Endodermal cell (in vitro differentiated cells): Measurements from ENCODE around the gene LMO7. TPM values are rescaled to one million over a fixed set of nuclear protein-coding genes. Genes with fewer than 3 reads are reported as not detected.

Source experiments
- DNase-seq: peaks from one replicate; pipeline ENCODE4 v3.0.0-alpha.2; 2017
- H3K27ac ChIP-seq: 2 replicates; pipeline ENCODE4 v1.5.1; 2013; ENCODE audit warnings: mild to moderate bottlenecking, low read depth, low read length, moderate library complexity
- H3K27me3 ChIP-seq: 2 replicates; pipeline ENCODE4 v1.6.1; 2013; ENCODE audit warnings: mild to moderate bottlenecking, low read length, moderate library complexity; ENCODE audit not compliant: insufficient read depth, control insufficient read depth, poor library complexity, severe bottlenecking
- H3K36me3 ChIP-seq: 2 replicates; pipeline ENCODE4 v1.7.0; 2013; ENCODE audit warnings: mild to moderate bottlenecking, low read length, moderate library complexity; ENCODE audit not compliant: control insufficient read depth, insufficient read depth
- H3K4me1 ChIP-seq: one replicate; pipeline ENCODE4 v1.7.0; 2013; ENCODE audit warnings: low read length; ENCODE audit not compliant: control insufficient read depth, insufficient read depth
- H3K4me3 ChIP-seq: 2 replicates; pipeline ENCODE4 v1.5.1; 2013; ENCODE audit warnings: mild to moderate bottlenecking, low read length, moderate library complexity
- H3K9ac ChIP-seq: 2 replicates; pipeline ENCODE4 v1.6.1; 2013; ENCODE audit warnings: mild to moderate bottlenecking, low read length, moderate library complexity; ENCODE audit not compliant: poor library complexity, severe bottlenecking; ENCODE audit errors: extremely low read depth
- H3K9me3 ChIP-seq: 2 replicates; pipeline ENCODE4 v1.6.1; 2013; ENCODE audit warnings: mild to moderate bottlenecking, low read length, moderate library complexity; ENCODE audit not compliant: control insufficient read depth
- H3K27ac Mint-ChIP-seq: 2 replicates; pipeline ENCODE4 v1.8.0; 2020; ENCODE audit warnings: mixed read lengths
- H3K27me3 Mint-ChIP-seq: 2 replicates; pipeline ENCODE4 v1.8.0; 2021; ENCODE audit warnings: mild to moderate bottlenecking, mixed read lengths; ENCODE audit not compliant: insufficient read depth
- H3K36me3 Mint-ChIP-seq: 2 replicates; pipeline ENCODE4 v1.8.0; 2020; ENCODE audit warnings: low read depth, mixed read lengths
- H3K4me1 Mint-ChIP-seq: 2 replicates; pipeline ENCODE4 v1.8.0; 2020; ENCODE audit warnings: mixed read lengths
- H3K4me3 Mint-ChIP-seq: 2 replicates; pipeline ENCODE4 v1.8.0; 2020; ENCODE audit warnings: mild to moderate bottlenecking, moderate library complexity, mixed read lengths
- H3K9me3 Mint-ChIP-seq: 2 replicates; pipeline ENCODE4 v1.8.0; 2020; ENCODE audit warnings: mild to moderate bottlenecking, mixed read lengths
- CTCF ChIP-seq: fragments of 200-600 bp; sonication (generic); conservative IDR thresholded peaks from 2 replicates; pipeline ENCODE4 v1.5.0; 2021; ENCODE audit warnings: antibody characterized with exemption, mild to moderate bottlenecking
- WGBS, 2 experiments: methylation state at CpG; one replicate each; pipeline versions ENCODE4 v1.1.5 to v1.1.7; 2013; ENCODE audit warnings: missing lambda C conversion rate in 2 of 2, mixed read lengths in 1 of 2; ENCODE audit not compliant: insufficient coverage in 1 of 2, insufficient read length in 1 of 2; 5-methylcytosine and 5-hydroxymethylcytosine counted together
- total RNA-seq, 2 donors: library from RNA; stranded (reverse); fragmentation: NEBNext Ultra II Directional in 1 of 2; extraction: Animal tissue kit (Norgen Biotek cat#: 25700) in 1 of 2; gene quantifications; 2 replicates in 1 of 2; 3 replicates in 1 of 2; pipeline ENCODE4 v1.2.1, GENCODE V29; 2021

The LMO7 gene
- total RNA-seq, 2 donors from 2014 or later = 9.9 to 14.1 TPM

- no peaks in the 10 kb centered on the region for H3K4me1 Mint-ChIP-seq
- no peaks in the 10 kb centered on the region for H3K9me3 ChIP-seq
- no peak for DNase-seq
- H3K27ac Mint-ChIP-seq = peak overlapping the region; percentile 46
- no peaks in the 10 kb centered on the region for H3K36me3 Mint-ChIP-seq
- no peaks in the 10 kb centered on the region for H3K4me1 ChIP-seq
- TF ChIP-seq CTCF = no peak
- no peak overlapping the region for H3K4me3 ChIP-seq
- no peak overlapping the region for H3K9ac ChIP-seq
- H3K36me3 ChIP-seq = no peaks in the 10 kb centered on the region
- H3K27me3 ChIP-seq = no peaks in the 10 kb centered on the region
- H3K4me3 Mint-ChIP-seq = no peak overlapping the region
- no peaks in the 10 kb centered on the region for H3K27me3 Mint-ChIP-seq
- no peaks in the 10 kb centered on the region for H3K9me3 Mint-ChIP-seq
- no peak overlapping the region for H3K27ac ChIP-seq
These were observed 225.7 kb downstream of the LMO7 start for GRCh38 chr13:75861786-75862185.

GRCh38 chr13:75864718-75865117, 228.6 kb downstream of the LMO7 start:
- no peak overlapping the region for H3K4me3 Mint-ChIP-seq
- WGBS, 2 experiments = 91 to 100% methylated on average over 4 to 5 of the region's 5 CpGs
- Histone ChIP-seq H3K27me3 (no peaks in the 10 kb centered on the region), H3K9ac (no peak overlapping the region), H3K27ac (no peak overlapping the region), H3K9me3 (no peaks in the 10 kb centered on the region), H3K4me3 (no peak overlapping the region), H3K36me3 (no peaks in the 10 kb centered on the region), H3K4me1 (no peaks in the 10 kb centered on the region)
- DNase-seq = no peak
- H3K36me3 Mint-ChIP-seq = no peaks in the 10 kb centered on the region
- TF ChIP-seq CTCF = no peak
- peaks cover 2% of the 10 kb centered on the region for H3K4me1 Mint-ChIP-seq
- H3K9me3 Mint-ChIP-seq = no peaks in the 10 kb centered on the region
- H3K27ac Mint-ChIP-seq = no peak overlapping the region
- H3K27me3 Mint-ChIP-seq = no peaks in the 10 kb centered on the region

GRCh38 chr13:75867379-75868117, 231.4 kb downstream of the LMO7 start:
- H3K36me3 ChIP-seq = no peaks in the 10 kb centered on the region
- no peaks in the 10 kb centered on the region for H3K27me3 ChIP-seq
- H3K9me3 ChIP-seq = no peaks in the 10 kb centered on the region
- H3K27ac Mint-ChIP-seq = no peak overlapping the region
- TF ChIP-seq CTCF = no peak
- H3K4me3 ChIP-seq = no peak overlapping the region
- no peak overlapping the region for H3K27ac ChIP-seq
- no peak overlapping the region for H3K9ac ChIP-seq
- H3K36me3 Mint-ChIP-seq = no peaks in the 10 kb centered on the region
- no peak for DNase-seq
- H3K9me3 Mint-ChIP-seq = no peaks in the 10 kb centered on the region
- H3K4me3 Mint-ChIP-seq = no peak overlapping the region
- no peaks in the 10 kb centered on the region for H3K27me3 Mint-ChIP-seq
- H3K4me1 ChIP-seq = no peaks in the 10 kb centered on the region
- 94 to 96% methylated on average over 4 to 9 of the region's 9 CpGs for WGBS, 2 experiments
- H3K4me1 Mint-ChIP-seq = peaks cover 11% of the 10 kb centered on the region
